Measurements from ENCODE around the gene HAGH.

Gene HAGH

GRCh38 chr16:1770328-1771187 is 56.1 kb downstream of the HAGH start (continued):
- TF ChIP-seq ZNF580 (tag by site-specific recombination; IDR thresholded peaks at IDR 0.05), result no peak
- TF ChIP-seq YY2 (tag by site-specific recombination; IDR thresholded peaks at IDR 0.05), result no peak; the same call in 1 of the 2 replicates
- TF ChIP-seq YY1 (tag by site-specific recombination; IDR thresholded peaks at IDR 0.05), result no peak
- TF ChIP-seq RBAK (tag by site-specific recombination; IDR thresholded peaks at IDR 0.05), result no peak
- TF ChIP-seq ZNF561 (tag by site-specific recombination; IDR thresholded peaks at IDR 0.05; ENCODE audit: borderline replicate concordance), result peak; percentile 67; the same call in 1 of the 2 replicates
- TF ChIP-seq ZNF654 (tag by site-specific recombination; IDR thresholded peaks at IDR 0.05; ENCODE audit: low read depth), result no peak
- no peak for TF ChIP-seq ZNF639 (tag by site-specific recombination; IDR thresholded peaks at IDR 0.05)
- peak; percentile 71 for TF ChIP-seq KLF9 (tag by site-specific recombination; IDR thresholded peaks at IDR 0.05; ENCODE audit: low read depth)
- TF ChIP-seq ZNF501 (tag by site-specific recombination; IDR thresholded peaks at IDR 0.05), result no peak; the same call in 1 of the 2 replicates
- no peak for TF ChIP-seq ZNF266 (tag by site-specific recombination; IDR thresholded peaks at IDR 0.05; ENCODE audit: low read depth)
- no peak for TF ChIP-seq ZBTB10 (tag by site-specific recombination; IDR thresholded peaks at IDR 0.05)
- TF ChIP-seq ZBTB21 (tag by site-specific recombination; IDR thresholded peaks at IDR 0.05), result no peak
- no peak for TF ChIP-seq ZNF280C (tag by site-specific recombination; IDR thresholded peaks at IDR 0.05)
- TF ChIP-seq ZNF701 (tag by site-specific recombination; IDR thresholded peaks at IDR 0.05), result no peak
- no peak for TF ChIP-seq ZNF280D (tag by site-specific recombination; IDR thresholded peaks at IDR 0.05)
- TF ChIP-seq ZSCAN30 (tag by site-specific recombination; IDR thresholded peaks at IDR 0.05), result peak; percentile 11; the same call in 1 of the 2 replicates
- no peak for TF ChIP-seq ZNF248 (tag by site-specific recombination; IDR thresholded peaks at IDR 0.05)
- peak; percentile 84 for TF ChIP-seq PRDM10 (tag by site-specific recombination; IDR thresholded peaks at IDR 0.05)
- no peak for TF ChIP-seq ZNF768 (tag by site-specific recombination; IDR thresholded peaks at IDR 0.05)
- peak; percentile 80 for TF ChIP-seq ZFP37 (tag by site-specific recombination; IDR thresholded peaks at IDR 0.05)
- TF ChIP-seq ELK4 (IDR thresholded peaks at IDR 0.05; ENCODE audit: borderline replicate concordance, low read depth, low read length), result no peak
- TF ChIP-seq ZNF121 (tag by site-specific recombination; IDR thresholded peaks at IDR 0.05), result no peak
- TF ChIP-seq ZNF24 (tag by site-specific recombination; IDR thresholded peaks at IDR 0.05), result no peak; the same call in 1 of the 2 replicates
- no peak for TF ChIP-seq ZNF677 (tag by site-specific recombination; IDR thresholded peaks at IDR 0.05)

All from HEK293 (cell line).